IPS-18a (cell line): ENCODE data around the gene CREB5.

Experiments used
- H3K27ac ChIP-seq: one replicate; pipeline ENCODE4 v1.5.1; 2013; ENCODE audit warnings: low read length
- H3K27me3 ChIP-seq: one replicate; pipeline ENCODE4 v1.6.1; 2013; ENCODE audit warnings: mild to moderate bottlenecking, low read length; ENCODE audit not compliant: control insufficient read depth, insufficient read depth
- H3K36me3 ChIP-seq: one replicate; pipeline ENCODE4 v1.6.1; 2013; ENCODE audit warnings: low read depth, low read length; ENCODE audit not compliant: control insufficient read depth
- H3K4me1 ChIP-seq: one replicate; pipeline ENCODE4 v1.6.1; 2013; ENCODE audit warnings: low read depth, low read length; ENCODE audit not compliant: control insufficient read depth
- H3K4me3 ChIP-seq: one replicate; pipeline ENCODE4 v1.5.1; 2013; ENCODE audit warnings: low read length
- H3K9ac ChIP-seq: one replicate; pipeline ENCODE4 v1.6.1; 2013; ENCODE audit warnings: mild to moderate bottlenecking, low read length, moderate library complexity
- H3K9me3 ChIP-seq: one replicate; pipeline ENCODE4 v1.6.1; 2013; ENCODE audit warnings: low read depth, low read length; ENCODE audit not compliant: control insufficient read depth

CREB5 gene

DNA sequence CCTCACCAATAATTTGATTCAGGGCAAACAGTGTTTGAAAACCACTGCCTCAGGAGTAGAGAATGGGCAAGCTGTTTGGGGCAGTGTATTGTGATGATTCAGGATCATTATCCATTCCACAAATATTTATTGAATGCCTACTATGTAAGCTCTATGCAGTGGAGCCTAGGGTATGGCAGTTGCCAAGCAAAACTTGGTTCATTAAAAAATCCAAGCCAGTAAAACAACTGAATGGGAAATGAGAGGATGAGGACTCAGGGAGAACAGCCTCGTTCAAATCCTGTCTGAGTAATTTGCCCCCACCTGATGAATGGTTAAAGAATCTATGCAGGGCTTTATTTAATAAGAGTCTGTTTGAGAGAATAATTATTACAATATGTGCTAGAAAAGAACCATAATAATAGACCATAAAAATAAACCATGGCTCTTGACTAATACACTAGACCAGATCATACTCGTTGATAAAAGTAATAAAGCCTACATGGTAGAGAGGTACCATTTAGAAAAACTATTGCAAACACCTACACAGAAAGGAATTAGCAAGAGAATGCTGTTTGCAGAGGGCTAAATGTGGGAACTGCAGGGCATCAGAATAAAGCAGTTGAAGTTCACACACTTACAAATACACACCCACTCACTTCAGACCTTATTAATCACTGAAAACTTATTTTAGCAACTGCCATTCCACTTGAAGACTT lies 71.7 kb downstream of the CREB5 start:
- Histone ChIP-seq H3K36me3 (no peaks in the 10 kb centered on the region), H3K9me3 (no peaks in the 10 kb centered on the region), H3K4me3 (no peak overlapping the region), H3K27me3 (no peaks in the 10 kb centered on the region), H3K4me1 (peaks cover 54% of the 10 kb centered on the region), H3K27ac (no peak overlapping the region), H3K9ac (no peak overlapping the region)

GRCh38 chr7:28484606-28484935 lies 72.3 kb downstream of the CREB5 start:
- Histone ChIP-seq H3K4me3 (no peak overlapping the region), H3K27ac (no peak overlapping the region), H3K9ac (no peak overlapping the region), H3K36me3 (no peaks in the 10 kb centered on the region), H3K27me3 (no peaks in the 10 kb centered on the region), H3K9me3 (no peaks in the 10 kb centered on the region), H3K4me1 (peaks cover 49% of the 10 kb centered on the region)

DNA sequence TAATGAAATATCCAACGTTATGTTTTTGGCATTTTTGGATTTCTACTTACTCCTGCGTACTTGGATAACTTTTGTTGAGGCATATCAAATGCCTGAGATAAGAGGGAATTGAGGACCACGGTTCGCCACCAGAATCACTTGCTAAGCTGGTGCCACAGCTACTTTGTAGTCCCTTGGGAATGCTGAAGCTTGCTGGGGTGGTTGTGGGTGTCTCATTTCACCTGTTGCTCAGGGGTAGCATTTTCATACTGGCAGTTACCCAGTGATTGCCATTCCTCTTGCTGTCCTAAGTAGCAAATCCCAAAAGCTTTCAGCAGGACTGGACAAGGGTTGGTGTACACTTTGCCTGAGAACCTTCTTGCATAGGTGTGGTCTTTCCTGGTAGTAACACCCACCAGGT lies 75.2 kb downstream of the CREB5 start:
- Histone ChIP-seq H3K36me3 (no peaks in the 10 kb centered on the region), H3K9me3 (no peaks in the 10 kb centered on the region), H3K27me3 (no peaks in the 10 kb centered on the region), H3K4me3 (no peak overlapping the region), H3K4me1 (peaks cover 24% of the 10 kb centered on the region), H3K27ac (no peak overlapping the region), H3K9ac (no peak overlapping the region)

DNA sequence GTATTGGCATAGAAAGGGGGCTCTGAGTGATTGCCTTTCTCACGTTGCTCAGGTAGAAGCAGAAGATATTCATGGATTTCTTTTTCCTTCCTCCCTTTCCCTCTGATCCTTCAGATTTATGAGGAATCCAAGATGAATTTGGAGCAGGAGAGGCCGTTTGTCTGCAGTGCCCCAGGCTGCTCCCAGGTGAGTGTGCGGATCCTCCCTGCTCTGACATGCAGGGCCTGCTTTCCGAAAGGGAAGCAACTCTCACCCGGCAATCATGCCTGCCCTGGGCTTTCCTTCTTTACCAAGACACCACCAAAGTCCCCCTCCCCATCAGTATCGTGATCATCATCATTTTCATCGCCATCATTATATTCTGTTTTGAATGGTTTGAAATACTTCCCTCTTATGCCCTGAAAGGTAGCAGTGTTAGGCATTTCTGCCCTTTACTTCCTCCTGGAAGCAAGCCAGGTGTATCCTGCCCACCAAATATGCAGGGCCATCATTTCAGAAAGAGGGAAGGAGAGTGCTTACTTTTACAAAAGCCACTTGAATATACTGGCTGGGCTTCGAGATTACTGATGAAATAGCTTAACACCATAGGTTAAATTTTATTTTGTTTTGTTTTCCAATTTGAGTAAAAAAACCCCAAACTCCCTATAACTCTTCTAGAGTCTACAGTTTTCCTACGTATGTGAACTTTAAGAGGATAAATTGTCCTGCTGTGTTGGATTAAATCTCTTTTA lies 75.9 kb downstream of the CREB5 start:
- no peaks in the 10 kb centered on the region for H3K9me3 ChIP-seq
- H3K4me1 ChIP-seq = peaks cover 17% of the 10 kb centered on the region
- H3K27me3 ChIP-seq = no peaks in the 10 kb centered on the region
- H3K4me3 ChIP-seq = no peak overlapping the region
- H3K36me3 ChIP-seq = no peaks in the 10 kb centered on the region
- H3K27ac ChIP-seq = no peak overlapping the region
- H3K9ac ChIP-seq = no peak overlapping the region

- Histone ChIP-seq H3K27ac (no peak overlapping the region), H3K27me3 (no peaks in the 10 kb centered on the region), H3K36me3 (no peaks in the 10 kb centered on the region), H3K9ac (no peak overlapping the region), H3K4me1 (no peaks in the 10 kb centered on the region), H3K4me3 (no peak overlapping the region), H3K9me3 (no peaks in the 10 kb centered on the region)
These were observed 78.5 kb downstream of the CREB5 start for GRCh38 chr7:28490831-28491230.

GRCh38 chr7:28493477-28493876 lies 81.2 kb downstream of the CREB5 start:
- Histone ChIP-seq H3K36me3 (no peaks in the 10 kb centered on the region), H3K27me3 (no peaks in the 10 kb centered on the region), H3K4me1 (no peaks in the 10 kb centered on the region), H3K4me3 (no peak overlapping the region), H3K9me3 (no peaks in the 10 kb centered on the region), H3K9ac (no peak overlapping the region), H3K27ac (no peak overlapping the region)

DNA sequence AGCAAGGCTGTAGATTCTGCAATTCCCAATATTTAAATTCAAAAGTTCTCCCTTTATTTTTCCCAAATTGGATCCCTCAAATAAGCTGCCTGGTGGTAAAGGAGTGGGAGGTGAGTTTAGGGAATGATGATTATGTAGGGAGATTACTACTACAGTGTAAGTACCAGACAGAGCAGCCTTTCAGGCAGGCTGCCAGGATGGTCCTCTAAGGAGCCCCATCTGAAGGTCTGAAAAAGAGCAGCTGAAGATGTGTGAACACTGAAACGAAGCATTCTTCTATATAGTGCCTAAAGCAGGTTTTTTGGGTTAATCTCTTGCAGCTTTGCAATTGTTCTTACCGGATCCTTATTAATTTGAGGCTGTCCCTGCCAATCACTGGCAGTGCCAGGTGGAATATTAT lies 84.7 kb downstream of the CREB5 start:
- H3K4me3 ChIP-seq = no peak overlapping the region

GRCh38 chr7:28498636-28499035 lies 86.3 kb downstream of the CREB5 start:
- no peaks in the 10 kb centered on the region for H3K9me3 ChIP-seq
- no peaks in the 10 kb centered on the region for H3K27me3 ChIP-seq
- H3K4me1 ChIP-seq = no peaks in the 10 kb centered on the region
- H3K36me3 ChIP-seq = no peaks in the 10 kb centered on the region
- no peak overlapping the region for H3K9ac ChIP-seq
- H3K4me3 ChIP-seq = no peak overlapping the region
- H3K27ac ChIP-seq = no peak overlapping the region

More for the DNA sequence above, 84.7 kb downstream of the CREB5 start:
- Histone ChIP-seq H3K9me3 (no peaks in the 10 kb centered on the region), H3K27ac (no peak overlapping the region), H3K27me3 (no peaks in the 10 kb centered on the region), H3K4me1 (no peaks in the 10 kb centered on the region), H3K36me3 (no peaks in the 10 kb centered on the region), H3K9ac (no peak overlapping the region)

DNA sequence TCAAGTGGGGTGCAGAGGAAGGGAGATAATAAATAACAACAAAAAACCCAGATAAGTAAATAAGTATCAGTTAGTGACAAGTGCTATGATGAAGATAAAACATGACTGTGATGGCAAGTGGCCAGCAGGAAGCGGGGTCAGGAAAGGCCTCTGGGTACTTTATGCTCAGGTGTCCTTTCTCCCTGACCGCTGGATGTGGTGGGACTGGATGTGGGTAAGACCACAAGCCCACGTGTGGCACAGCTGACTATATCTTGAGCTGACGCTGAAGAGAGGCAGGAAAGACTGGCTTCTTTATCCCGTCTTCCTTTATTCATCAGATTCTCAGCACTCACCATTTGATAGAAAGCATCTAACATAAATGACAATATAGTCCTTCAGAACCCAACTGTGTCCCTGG lies 87.8 kb downstream of the CREB5 start:
- Histone ChIP-seq H3K36me3 (no peaks in the 10 kb centered on the region), H3K4me1 (no peaks in the 10 kb centered on the region), H3K9me3 (no peaks in the 10 kb centered on the region), H3K27ac (no peak overlapping the region), H3K9ac (no peak overlapping the region), H3K27me3 (no peaks in the 10 kb centered on the region), H3K4me3 (no peak overlapping the region)

- no peak overlapping the region for H3K4me3 ChIP-seq
- no peak overlapping the region for H3K9ac ChIP-seq
- no peaks in the 10 kb centered on the region for H3K36me3 ChIP-seq
- no peaks in the 10 kb centered on the region for H3K9me3 ChIP-seq
- H3K4me1 ChIP-seq = no peaks in the 10 kb centered on the region
- no peaks in the 10 kb centered on the region for H3K27me3 ChIP-seq
- H3K27ac ChIP-seq = no peak overlapping the region
These were observed 90.1 kb downstream of the CREB5 start for GRCh38 chr7:28502408-28502807.

DNA sequence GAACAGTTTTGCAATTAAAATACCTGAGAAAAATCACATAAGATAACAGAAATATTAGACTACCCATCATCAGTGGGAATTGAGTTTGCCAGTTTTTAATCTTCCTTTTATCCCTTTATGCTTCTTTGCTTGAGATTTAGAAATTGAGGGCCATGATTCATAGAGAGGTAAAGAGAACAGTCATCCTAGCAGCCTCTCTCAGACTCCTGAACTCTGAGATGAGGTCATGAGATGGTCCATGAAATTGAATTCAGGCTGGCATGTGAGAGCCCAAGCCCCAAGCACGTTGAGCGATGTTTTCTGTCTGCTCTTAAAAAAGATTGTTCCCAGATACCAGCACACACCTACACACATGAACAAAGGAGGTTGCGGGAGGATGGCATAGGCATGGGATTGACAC lies 91.1 kb downstream of the CREB5 start:
- Histone ChIP-seq H3K4me1 (no peaks in the 10 kb centered on the region), H3K27me3 (no peaks in the 10 kb centered on the region), H3K9ac (no peak overlapping the region), H3K27ac (no peak overlapping the region), H3K9me3 (no peaks in the 10 kb centered on the region), H3K36me3 (no peaks in the 10 kb centered on the region), H3K4me3 (no peak overlapping the region)

DNA sequence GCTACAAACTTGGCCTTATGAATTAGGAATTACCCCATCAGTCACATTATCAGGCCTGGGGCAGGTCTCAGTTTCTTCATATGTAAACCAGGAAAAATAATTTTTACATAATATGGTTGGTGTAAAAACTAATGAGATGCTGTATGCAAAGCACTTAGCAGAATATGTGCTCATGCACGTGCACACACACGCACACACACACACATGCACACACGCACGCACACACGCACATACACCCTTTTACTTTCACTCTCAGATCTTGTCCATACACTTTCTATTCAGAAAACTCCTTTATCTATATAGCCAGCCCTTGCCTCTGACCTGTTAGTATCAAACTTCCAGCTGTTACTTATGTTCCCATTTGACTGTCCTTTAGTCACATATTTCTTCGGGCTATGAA lies 92.7 kb downstream of the CREB5 start:
- Histone ChIP-seq H3K4me1 (no peaks in the 10 kb centered on the region), H3K9me3 (no peaks in the 10 kb centered on the region)

More for the DNA sequence above, 92.7 kb downstream of the CREB5 start:
- no peaks in the 10 kb centered on the region for H3K36me3 ChIP-seq
- no peak overlapping the region for H3K4me3 ChIP-seq
- H3K9ac ChIP-seq = no peak overlapping the region
- H3K27ac ChIP-seq = no peak overlapping the region
- H3K27me3 ChIP-seq = no peaks in the 10 kb centered on the region
